HG03097 (cell line): ENCODE measurements around the gene ACOXL.
"Not testable (repeated sequence)": the region's sequence is repeated elsewhere in the genome, so short reads cannot be mapped to it uniquely, and the experiment has no call there.

Source experiments
- ATAC-seq: cut with Tn5 transposase; IDR thresholded peaks from one replicate; pipeline ENCODE4 v1.9.1; 2021; ENCODE audit not compliant: unreplicated experiment, low FRiP score

The ACOXL gene

GRCh38 chr2:111072220-111072871 is 340.0 kb downstream of the ACOXL start:
- ATAC-seq = no peak

DNA sequence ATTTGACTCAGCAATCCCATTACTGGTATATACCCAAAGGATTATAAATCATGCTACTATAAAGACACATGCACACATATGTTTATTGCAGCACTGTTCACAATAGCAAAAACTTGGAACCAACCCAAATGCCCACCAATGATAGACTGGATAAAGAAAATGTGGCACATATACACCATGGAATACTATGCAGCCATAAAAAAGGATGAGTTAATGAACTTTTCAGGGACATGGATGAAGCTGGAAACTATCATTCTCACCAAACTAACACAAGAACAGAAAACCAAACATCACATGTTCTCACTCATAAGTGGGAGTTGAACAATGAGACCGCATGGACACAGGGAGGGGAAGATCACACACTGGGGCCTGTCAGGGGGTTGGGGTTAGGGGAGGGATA is 350.3 kb downstream of the ACOXL start:
- ATAC-seq = not testable (repeated sequence)

- ATAC-seq = no peak
Observed at GRCh38 chr2:111091811-111092211, 359.4 kb downstream of the ACOXL start.

GRCh38 chr2:111094691-111095090 is 362.3 kb downstream of the ACOXL start:
- no peak for ATAC-seq

DNA sequence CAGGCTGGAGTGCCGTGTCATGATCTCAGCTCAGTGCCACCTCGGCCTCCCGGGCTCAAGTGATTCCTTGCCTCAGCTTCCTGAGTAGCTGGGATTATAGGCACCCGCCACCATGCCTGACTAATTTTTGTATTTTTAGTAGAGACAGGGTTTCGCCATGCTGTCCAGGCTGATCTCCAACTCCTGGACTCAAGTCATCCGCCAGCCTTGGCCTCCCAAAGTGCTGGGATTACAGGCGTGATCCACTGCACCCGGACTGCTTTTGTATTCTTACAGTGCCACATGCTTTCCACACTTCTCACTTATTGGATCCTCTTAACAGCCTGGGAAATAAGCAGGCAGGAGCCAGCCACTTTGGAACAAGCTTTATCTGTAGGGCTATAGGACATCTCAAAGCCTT is 363.1 kb downstream of the ACOXL start:
- ATAC-seq = no peak

DNA sequence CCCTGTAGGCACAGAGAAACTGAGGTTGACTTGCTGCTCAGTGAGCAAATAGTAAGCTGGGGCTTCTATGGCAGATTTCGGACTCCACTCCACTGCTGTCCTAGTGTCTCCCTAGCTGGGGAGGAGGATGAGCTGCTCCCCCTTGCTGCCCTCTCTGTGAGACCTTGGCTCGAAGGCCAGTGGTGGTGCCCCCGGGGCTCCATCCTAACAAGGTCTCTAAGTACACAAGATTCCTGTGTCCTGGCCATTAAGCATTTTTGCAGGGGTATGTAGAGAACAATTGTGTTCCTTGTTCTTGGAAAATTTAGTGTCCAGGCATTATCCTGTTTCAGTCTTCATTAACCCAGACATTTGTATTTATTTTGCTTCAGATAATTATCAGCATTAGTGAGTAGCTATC is 367.0 kb downstream of the ACOXL start:
- ATAC-seq = no peak

DNA sequence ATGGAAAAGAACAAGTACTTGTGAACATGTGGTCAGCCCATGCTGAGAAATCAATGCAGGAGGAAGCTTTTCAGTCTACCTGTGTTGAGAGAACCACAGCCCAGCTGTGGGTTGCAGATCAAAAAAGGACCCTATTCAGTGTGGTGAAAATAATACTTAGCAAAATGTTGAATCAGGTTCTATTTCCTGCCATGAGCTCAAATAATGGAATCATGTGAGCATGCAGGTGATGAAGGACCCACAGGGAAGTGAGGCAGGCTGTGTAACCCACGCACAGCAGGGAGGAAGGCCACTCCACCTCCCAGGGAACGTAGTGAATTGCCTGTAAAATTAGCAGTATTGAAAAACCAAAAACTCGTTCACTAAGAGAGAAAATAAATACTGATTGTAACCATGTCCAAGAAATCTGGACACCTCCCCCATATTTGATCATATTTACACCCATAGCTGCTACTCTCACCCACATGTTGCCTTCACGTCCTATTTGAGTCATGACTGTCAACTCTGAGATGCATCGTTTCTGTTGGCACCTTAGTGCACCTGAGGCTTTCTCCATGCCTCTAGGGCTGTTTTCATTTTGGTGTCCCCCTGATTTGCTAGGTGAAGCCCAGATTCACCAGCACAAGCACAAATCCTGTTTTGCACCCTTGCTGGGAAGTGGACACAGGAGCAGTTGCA is 367.9 kb downstream of the ACOXL start:
- peak; percentile 33 for ATAC-seq

DNA sequence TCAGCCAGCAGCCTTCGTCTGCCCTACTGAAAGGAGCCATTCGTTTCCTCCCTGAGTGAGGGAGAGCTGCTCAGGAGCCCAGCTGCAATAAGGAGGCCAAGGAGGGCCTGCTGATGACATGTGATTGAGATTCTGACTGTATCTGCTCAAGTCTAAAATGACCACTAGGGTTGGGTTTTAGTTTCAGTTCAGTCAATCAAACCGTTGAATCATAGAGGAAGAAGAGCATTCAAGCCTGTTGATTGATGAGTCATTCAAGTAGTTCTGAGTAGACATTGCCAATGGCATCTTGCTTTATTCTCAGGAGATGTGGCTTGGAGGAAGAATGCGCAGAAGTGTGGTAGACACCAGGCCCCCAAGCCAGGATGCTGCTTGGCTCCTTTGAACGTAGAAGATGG is 368.4 kb downstream of the ACOXL start:
- peak; percentile 80 for ATAC-seq

DNA sequence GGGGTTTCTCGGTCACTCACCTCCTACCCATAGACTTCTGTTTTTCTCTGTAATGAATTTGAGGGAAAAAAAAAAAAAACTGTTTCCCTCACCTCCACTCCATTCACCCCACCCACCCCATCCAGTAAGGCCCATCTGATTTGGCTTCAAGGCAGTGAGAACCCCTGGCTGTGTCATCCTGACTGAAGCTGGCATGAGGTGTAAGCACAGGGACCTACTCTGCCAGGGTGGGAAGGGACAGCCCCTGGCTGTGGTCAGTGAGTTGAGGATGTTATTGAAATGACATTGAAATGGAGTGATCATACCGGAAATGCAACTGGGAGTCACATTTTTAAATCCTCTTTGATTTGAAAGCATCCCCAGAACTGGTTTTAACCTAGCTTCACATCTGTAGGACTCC is 369.2 kb downstream of the ACOXL start:
- ATAC-seq = no peak

- no peak for ATAC-seq
Observed at GRCh38 chr2:111102216-111102615, 369.8 kb downstream of the ACOXL start.

GRCh38 chr2:111105926-111106325 is 373.6 kb downstream of the ACOXL start:
- ATAC-seq = no peak

DNA sequence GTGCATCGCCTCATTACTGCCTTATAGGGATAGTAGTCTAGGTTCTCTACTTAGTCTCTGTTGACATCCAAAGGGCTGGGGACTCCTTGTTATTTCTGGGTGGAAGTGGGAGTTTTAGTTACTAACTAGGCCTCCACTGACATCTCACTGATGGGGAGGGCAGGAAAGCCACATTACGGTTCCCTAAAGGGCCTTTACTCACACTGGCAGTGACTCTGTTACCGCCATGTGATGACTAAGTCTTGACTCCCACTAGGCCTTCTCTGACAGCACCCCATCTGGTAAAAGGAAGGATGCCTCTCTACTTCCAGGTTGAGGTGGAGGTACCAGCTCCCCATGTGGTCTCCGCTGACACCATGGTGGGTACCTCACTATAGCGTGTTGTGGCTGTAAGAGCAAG is 374.3 kb downstream of the ACOXL start:
- ATAC-seq = no peak

DNA sequence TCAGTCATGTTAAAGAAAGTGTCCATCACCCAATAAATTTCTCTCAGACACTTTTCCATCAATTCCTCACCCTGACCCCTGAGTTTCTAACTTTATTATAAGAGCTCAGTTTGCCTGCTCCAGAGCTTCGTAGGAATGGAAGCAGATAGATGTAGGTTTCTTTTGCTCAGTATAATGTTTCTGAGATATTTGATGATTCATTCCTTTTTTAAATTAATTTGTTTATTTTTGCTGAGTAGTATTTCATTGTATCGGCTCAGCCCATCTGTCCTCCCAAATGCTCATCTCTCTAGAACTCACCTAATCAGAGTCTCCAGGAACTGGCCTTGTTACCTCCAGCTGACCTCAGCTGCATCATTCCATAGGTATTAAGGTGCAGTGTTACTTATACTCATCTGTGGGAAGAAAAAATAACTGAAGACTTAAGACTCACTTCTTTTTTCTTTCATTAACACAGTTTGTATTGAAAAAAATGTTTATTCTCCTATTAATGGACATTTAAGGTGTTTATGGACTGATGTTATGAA is 376.4 kb downstream of the ACOXL start:
- no peak for ATAC-seq

- ATAC-seq = no peak
Observed at GRCh38 chr2:111111101-111111755, 378.9 kb downstream of the ACOXL start.

DNA sequence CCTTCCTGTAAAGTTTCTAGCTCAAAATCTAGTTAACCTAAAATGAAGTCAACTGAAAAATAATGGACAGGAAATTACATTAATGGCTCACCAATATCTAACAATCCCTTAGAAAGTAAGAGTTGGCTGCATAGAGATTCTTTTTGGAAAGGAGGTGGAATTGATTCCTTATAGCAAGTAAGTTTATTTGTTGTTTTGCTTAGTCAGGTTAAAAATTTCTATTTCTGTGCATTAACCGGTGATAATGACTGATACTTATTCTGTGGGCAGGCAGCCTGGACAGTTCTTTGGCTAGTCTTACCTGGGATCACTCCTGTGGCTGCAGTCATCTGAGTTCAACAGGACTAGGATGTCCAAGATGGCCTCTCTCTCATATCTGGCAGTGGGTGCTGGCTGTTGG is 381.5 kb downstream of the ACOXL start:
- no peak for ATAC-seq

GRCh38 chr2:111116011-111116746 is 383.8 kb downstream of the ACOXL start:
- no peak for ATAC-seq

GRCh38 chr2:111116843-111117597 is 384.6 kb downstream of the ACOXL start:
- ATAC-seq = no peak

DNA sequence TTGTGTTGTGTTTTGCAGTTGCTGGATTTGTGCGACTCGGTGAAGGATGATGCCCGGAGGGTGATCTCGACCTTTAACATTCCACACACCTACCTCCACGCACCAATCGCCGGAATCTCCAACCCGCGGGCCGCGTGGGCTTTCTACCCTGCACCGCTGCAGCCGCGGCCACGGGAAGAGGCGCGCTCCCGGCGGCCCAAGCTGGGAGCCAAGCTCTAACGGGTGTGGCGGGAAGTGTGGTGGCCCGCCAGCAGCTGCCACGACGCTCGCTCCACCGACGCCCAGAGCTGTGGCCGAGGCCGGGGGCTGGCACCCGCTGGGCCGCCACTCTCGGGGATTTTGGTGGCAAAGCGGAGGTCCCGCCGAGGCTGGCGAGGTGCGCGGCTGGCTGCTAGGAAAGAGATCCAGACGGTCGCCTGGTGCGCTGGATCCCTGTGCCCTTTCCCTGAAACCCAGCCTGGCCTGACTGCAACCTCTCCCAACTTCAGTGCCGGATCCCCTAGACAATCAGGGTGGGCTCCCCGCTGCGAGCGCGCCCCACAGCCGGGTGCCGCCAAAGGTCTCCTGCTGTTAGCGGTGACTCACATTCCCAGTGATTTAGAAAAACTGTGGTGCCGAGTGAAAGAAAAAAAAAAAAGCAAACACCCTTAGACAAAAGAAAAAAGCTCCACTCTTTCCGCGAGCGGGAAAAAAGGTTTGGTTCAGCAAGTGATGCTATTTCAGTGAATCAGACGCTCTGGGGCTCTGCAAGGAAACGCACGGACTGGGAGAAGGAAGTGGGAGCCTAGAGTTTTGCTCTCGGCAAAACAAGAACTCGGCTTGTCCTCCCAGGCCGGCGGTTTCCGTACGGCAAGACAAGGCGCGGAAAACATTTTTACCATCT is 385.5 kb downstream of the ACOXL start:
- ATAC-seq = no peak

GRCh38 chr2:111118481-111118980 is 386.2 kb downstream of the ACOXL start:
- ATAC-seq = no peak
